Mucosa of descending colon (tissue), 3 donors: ENCODE results near the gene FOXI3. TPM values are rescaled to one million over a fixed set of nuclear protein-coding genes. Genes with fewer than 3 reads are reported as not detected.
A peak's percentile ranks its signal among the peaks of the same experiment; 100 is the strongest.

Experiments
- ATAC-seq: fragments of 200-7000 bp; cut with Tn5 transposase; one replicate; pipeline ENCODE4 v1.9.1; 2020; ENCODE audit warnings: mild to moderate bottlenecking, moderate library complexity
- DNase-seq, 3 donors: peaks; one replicate each; pipeline ENCODE4 v3.0.0-alpha.2; 2020
- H3K36me3 ChIP-seq: fragments of 200-600 bp; one replicate; pipeline ENCODE4 v1.8.0; 2021; ENCODE audit warnings: low read depth, mild to moderate bottlenecking
- H3K4me1 ChIP-seq: fragments of 200-600 bp; one replicate; pipeline ENCODE4 v1.8.0; 2021; ENCODE audit warnings: low read depth, mild to moderate bottlenecking
- H3K4me3 ChIP-seq: fragments of 200-600 bp; one replicate; pipeline ENCODE4 v1.8.0; 2021; ENCODE audit warnings: mild to moderate bottlenecking
- H3K9me3 ChIP-seq: fragments of 200-600 bp; one replicate; pipeline ENCODE4 v1.8.0; 2021; ENCODE audit warnings: mild to moderate bottlenecking
- CTCF ChIP-seq: fragments of 200-600 bp; IDR thresholded peaks from one replicate; pipeline ENCODE4 v1.8.0; 2022; ENCODE audit warnings: antibody characterized with exemption, mild to moderate bottlenecking
- intact Hi-C, 2 donors: fragments of 100-400 bp; cut with DNase I in 1 of 2; cut with micrococcal nuclease in 1 of 2; formaldehyde crosslinking; loops; one replicate each; pipeline versions ENCODE4 v1.11.0 to v1.11.1; 2022; cut with DNase I, micrococcal nuclease
- long read RNA-seq, 2 donors: library from polyadenylated mRNA; unstranded; transcript quantifications; one replicate each; pipeline ENCODE4 v2.0.0, GENCODE V29; 2019 to 2021
- total RNA-seq, 3 donors: library from RNA; stranded (reverse); fragmentation: NEBNext Ultra II Directional in 2 of 3; extraction: Animal tissue kit (Norgen Biotek cat#: 25700) in 2 of 3; gene quantifications; one replicate each; pipeline versions ENCODE4 v1.2.1 to v1.2.4, GENCODE V29; 2021 to 2023
- donor health status: DM: no; HTN: no; CAD: no; lungs with moderate emphysema.
- donor health status: DM: no; HTN: no; CAD: no.
- donor health status: DM: no; HTN: yes; CAD: no.

The FOXI3 gene
- not detected for total RNA-seq
- long read RNA-seq, donor 1 = 0 reads
- long read RNA-seq, donor 2 = 0 reads

- DNase-seq = peak in 1 of 3 donors; percentile 27
- Histone ChIP-seq H3K4me1 (peaks cover 4% of the 10 kb centered on the region), H3K9me3 (no peaks in the 10 kb centered on the region), H3K4me3 (no peak within 1 kb of the TSS), H3K36me3 (no peaks in the 10 kb centered on the region)
- intact Hi-C loops = no loop called here
- TF ChIP-seq CTCF = no peak
- ATAC-seq = peak; percentile 27
Measured at GRCh38 chr2:88452565-88452905, at the start of gene FOXI3. Gene FOXI3 (minus strand): TSS chr2:88452693. CDS start chr2:88452535, 158 bp downstream.

GRCh38 chr2:88500691-88501090 is 48.2 kb upstream of the FOXI3 start:
- H3K4me3 ChIP-seq = no peak overlapping the region
- TF ChIP-seq CTCF = no peak
- no peak for DNase-seq
- H3K36me3 ChIP-seq = no peaks in the 10 kb centered on the region
- no peaks in the 10 kb centered on the region for H3K9me3 ChIP-seq
- no peaks in the 10 kb centered on the region for H3K4me1 ChIP-seq
- intact Hi-C loops = no loop called here
- no peak for ATAC-seq

- TF ChIP-seq CTCF = no peak
- no peak overlapping the region for H3K4me3 ChIP-seq
- no peaks in the 10 kb centered on the region for H3K36me3 ChIP-seq
- no peaks in the 10 kb centered on the region for H3K4me1 ChIP-seq
- H3K9me3 ChIP-seq = no peaks in the 10 kb centered on the region
- intact Hi-C loops = no loop called here
- ATAC-seq (no peak), DNase-seq (no peak)
Measured at GRCh38 chr2:88499204-88499603, 46.7 kb upstream of the FOXI3 start.

GRCh38 chr2:88493481-88493880 is 41.0 kb upstream of the FOXI3 start:
- Histone ChIP-seq H3K4me3 (no peak overlapping the region), H3K9me3 (no peaks in the 10 kb centered on the region), H3K4me1 (no peaks in the 10 kb centered on the region), H3K36me3 (no peaks in the 10 kb centered on the region)
- intact Hi-C loops = no loop called here
- DNase-seq (no peak), ATAC-seq (no peak)
- no peak for TF ChIP-seq CTCF

- ATAC-seq (no peak), DNase-seq (no peak)
- no peaks in the 10 kb centered on the region for H3K4me1 ChIP-seq
- no peaks in the 10 kb centered on the region for H3K36me3 ChIP-seq
- TF ChIP-seq CTCF = no peak
- no peaks in the 10 kb centered on the region for H3K9me3 ChIP-seq
- H3K4me3 ChIP-seq = no peak overlapping the region
- intact Hi-C loops = no loop called here
Measured at GRCh38 chr2:88492002-88492401, 39.5 kb upstream of the FOXI3 start.

GRCh38 chr2:88489181-88489580 is 36.7 kb upstream of the FOXI3 start:
- no peak for TF ChIP-seq CTCF
- no peaks in the 10 kb centered on the region for H3K36me3 ChIP-seq
- DNase-seq = no peak
- intact Hi-C loops = no loop called here
- no peak overlapping the region for H3K4me3 ChIP-seq
- ATAC-seq = no peak
- no peaks in the 10 kb centered on the region for H3K9me3 ChIP-seq
- H3K4me1 ChIP-seq = no peaks in the 10 kb centered on the region
